DMS79 (cell line): ENCODE measurements around the gene CCDC137.

ENCODE experiments used
- DNase-seq: peaks from one replicate; lab custom pipeline; 2025; lab: John Stamatoyannopoulos, UW

CCDC137 gene

DNA sequence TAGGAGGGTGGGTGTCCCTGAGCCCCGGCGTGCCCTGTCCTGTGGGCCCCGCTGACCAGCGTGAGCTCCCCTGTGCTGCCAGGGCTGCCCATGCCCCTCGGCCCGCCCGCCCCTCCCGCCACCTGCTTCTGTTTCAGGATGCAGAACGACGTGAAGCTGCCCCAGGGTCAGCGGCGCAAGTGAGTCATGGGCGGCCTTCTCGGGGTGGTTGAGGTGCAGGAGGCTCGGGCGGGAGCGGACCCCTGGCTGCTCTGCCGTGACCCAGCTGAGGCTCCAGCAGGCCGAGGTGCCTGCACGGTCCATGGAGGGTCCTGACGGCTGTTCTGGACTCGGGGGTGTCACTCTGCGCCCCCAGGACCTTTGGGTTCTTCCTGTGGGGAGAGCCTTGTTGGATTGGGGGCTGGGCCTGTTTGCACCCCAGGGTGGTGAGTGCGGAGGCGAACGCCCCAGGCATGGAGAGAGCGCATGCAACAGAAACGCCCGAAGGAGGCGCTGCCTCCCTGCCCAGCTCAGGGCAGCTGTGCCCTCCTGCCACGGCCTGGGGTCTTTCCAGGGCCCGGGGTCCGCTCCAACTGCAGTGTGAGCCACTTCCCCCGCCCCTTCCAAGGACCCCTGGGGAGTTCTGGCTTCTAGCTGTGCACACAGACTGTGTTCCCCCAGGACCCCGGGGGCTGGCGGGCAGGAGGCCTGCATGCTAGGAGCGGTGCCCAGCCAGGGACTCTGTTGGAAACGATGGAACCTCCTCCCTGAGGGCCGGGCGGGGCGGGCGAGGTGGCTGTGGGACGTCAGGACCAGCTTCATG, 49.5 kb downstream of the CCDC137 start:
- DNase-seq, result no peak

DNA sequence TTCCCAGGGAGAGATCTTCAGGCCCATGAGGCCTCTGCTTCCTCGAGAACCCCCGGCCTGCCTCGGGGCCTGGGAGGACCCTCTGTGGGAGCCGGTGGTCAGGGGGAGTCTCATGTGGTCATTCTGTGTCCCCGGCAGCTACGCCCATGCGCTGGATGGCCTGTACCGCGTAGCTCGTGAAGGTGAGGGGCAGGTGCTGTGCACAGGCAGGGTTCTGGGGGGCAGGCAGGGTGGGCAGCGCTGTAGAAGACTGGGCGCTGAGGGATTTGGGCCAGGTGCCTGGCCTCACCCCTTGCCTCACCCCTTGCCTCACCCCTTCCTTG, 50.1 kb downstream of the CCDC137 start:
- DNase-seq, result no peak

DNA sequence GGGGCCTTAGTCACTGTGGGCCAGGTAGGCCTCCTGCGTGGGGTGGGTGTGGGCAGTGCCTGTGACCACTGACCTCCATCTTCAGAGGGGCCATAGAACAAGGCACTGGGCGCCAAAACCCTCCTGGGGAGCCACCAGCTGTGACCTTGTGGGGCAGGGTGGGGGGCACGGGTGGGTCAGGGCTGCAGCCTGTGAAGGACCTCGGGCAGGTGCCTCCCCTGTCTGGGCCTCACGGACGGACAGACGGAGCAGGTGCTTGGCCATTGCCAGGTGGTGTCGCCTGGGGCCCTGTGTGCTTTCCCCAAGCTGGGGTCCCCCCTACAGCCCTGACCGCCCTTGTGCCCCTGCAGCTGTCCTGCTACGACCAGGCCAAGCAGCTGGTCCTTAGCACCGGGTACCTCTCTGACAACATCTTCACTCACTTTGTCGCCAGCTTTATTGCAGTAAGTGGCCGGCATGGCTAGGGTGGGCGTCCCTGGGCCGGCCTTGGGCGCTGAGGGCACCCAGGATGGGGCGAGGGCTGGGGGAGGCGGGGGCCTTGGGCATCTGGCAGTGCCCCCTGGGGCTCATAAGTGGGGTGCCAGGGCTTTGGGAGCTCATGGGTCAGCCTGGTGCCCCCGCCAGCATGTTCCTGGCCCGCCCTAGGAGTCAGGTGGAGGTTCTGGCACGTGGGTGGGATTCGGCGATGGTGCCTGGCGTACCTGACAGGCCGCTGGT, 50.7 kb downstream of the CCDC137 start:
- DNase-seq, result no peak

DNA sequence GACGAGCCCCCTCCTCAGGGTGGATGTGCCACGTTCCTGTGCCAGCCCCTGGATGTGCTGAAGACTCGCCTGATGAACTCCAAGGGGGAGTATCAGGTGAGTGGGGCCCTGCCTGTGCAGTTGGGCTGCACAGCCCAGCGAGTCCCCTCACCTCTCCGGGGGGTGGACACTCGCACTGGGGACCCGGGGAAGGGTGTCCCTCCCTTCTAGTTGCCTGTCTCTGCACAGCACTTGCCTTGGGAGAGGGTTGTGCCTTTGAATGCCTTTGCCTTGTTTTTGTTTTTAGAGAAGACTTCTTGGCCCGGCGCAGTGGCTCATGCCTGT, 51.2 kb downstream of the CCDC137 start:
- DNase-seq, result no peak

DNA sequence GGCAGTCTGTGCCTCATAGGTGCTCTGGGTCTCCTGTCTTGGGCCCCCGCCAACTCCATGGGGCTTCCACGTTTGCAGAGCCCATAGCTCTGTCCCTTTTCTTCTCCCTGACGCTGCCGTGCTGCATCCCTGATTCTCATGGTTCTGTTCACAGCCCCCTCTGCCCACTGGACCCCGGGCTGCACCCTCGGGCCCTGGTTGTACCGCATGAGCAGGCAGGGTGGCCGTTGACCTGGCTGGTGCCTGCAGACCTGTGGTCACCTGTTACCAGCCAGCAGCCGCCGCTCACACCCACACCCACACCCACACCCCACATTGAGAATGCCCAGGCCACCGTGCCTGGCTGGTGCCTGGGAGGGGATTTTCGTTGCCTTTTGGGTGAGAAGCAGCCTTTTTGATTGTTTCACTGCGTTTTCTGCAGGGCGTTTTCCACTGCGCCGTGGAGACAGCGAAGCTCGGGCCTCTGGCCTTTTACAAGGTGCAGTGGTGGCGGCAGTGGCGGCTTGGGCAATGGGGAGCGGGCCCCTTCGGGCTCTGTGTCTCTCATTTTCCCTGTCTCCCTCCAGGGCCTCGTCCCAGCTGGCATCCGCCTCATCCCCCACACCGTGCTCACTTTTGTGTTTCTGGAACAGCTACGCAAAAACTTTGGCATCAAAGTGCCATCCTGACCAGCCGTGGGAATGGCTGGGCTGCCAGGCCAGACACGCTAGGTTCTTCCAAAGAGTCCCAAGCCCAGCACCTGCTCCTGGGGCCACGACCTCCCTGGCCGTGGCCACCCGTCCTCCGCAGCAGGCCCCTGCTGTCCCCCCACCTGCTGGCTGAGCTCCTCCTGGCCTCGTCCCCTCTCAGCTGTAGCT, 53.1 kb downstream of the CCDC137 start:
- DNase-seq, result no peak

DNA sequence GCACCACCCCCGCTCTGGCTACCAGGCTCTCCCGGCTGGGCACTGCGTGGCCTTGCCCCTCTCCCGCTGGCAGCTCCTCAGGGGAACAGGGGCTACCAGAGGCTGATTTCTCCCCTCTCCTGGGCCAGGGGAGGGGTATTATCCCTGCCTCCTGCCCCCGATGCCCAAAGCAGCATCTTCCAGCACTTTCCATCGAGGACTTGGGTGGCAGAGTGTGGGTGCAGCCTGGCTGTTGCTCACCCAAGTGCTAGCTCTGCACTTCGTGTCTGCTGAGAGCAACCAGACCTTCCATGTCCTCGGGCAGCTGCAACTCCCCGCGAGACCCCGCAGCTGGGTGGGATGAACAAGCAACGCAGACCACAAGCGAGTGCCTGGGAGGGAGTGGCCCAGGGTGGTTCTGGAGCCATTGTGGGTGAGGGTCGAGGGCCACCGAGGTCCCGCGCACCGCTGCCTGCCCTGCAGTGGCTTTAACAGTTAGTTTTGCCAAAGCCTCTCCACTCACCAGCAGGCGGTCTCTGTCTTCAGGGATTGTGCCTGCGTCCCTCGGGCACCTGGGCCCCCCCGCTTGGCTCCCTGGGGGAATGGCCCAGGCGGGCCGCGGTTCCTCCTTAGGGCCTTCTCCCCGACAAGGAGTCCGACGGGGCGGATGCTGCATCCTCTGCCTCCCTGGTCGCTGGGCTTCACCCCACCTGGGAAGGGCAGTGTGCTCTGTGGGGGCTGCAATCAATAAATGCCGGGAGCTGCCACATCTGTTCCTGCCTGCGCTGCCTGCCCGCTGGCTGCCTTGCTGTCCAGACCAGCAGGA, 53.9 kb downstream of the CCDC137 start:
- no peak for DNase-seq

DNA sequence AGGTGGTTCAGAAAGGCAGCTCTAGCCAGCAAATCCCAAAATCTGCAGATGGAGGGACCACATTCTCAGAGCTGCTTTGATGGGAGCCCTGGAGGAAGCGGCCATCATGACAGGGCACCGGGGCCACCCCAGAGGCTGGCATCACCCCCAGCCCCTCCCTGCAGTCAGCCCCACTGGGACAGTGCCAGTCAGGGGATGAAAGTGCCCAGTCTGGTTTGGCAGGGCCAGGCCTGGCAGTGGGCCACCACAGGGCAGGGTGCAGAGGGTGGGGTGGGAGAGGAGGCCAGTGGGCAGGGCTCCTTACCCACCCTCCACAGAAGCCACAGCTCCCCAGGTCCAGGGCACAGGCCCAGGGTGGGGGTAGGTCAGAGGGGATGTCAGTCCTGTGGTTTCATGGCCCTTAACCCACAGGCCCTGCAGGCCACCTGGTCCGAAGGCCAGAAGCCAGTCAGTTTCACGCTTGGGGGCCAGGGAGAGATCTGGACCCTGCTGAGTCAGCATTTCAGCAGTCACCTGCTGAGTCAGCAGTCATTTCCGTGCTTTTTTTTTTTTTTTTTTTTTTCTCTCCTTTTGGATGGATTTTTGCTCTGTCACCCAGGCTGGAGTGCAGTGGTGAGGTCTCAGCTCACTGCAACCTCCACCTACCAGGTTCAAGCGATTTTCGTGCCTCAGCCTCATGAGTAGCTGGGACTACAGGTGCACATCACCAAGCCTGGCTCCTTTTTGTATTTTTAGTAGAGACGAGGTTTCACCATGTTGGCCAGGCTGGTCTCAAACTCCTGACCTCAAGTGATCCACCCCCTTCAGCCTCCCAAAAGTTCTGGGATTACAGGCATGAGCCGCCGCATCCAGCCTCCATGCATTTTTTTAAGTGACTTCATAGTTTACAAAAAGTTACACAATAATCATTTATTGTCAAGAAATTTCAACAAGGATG, 55.9 kb downstream of the CCDC137 start:
- DNase-seq, result peak; percentile 20
